GM21528 (cell line): ENCODE results near the gene DNAJC4.

Source experiments
- ATAC-seq: cut with Tn5 transposase; IDR thresholded peaks from one replicate; pipeline ENCODE4 v1.9.1; 2021; ENCODE audit warnings: mild to moderate bottlenecking, moderate library complexity; ENCODE audit not compliant: unreplicated experiment, low FRiP score

Gene DNAJC4

GRCh38 chr11:64255135-64256128 lies 25.1 kb downstream of the DNAJC4 start:
- no peak for ATAC-seq

GRCh38 chr11:64256300-64256699 lies 26.0 kb downstream of the DNAJC4 start:
- ATAC-seq: no peak

GRCh38 chr11:64258356-64258755 lies 28.0 kb downstream of the DNAJC4 start:
- no peak for ATAC-seq

GRCh38 chr11:64258946-64259532 lies 28.7 kb downstream of the DNAJC4 start:
- no peak for ATAC-seq

- ATAC-seq: no peak
These were observed 29.3 kb downstream of the DNAJC4 start for GRCh38 chr11:64259533-64260067.

- ATAC-seq: no peak
These were observed 29.9 kb downstream of the DNAJC4 start for GRCh38 chr11:64260147-64260708.

- no peak for ATAC-seq
These were observed 31.3 kb downstream of the DNAJC4 start for GRCh38 chr11:64261556-64262080.

GRCh38 chr11:64262271-64263002 lies 32.1 kb downstream of the DNAJC4 start:
- no peak for ATAC-seq

GRCh38 chr11:64263021-64263946 lies 32.9 kb downstream of the DNAJC4 start:
- ATAC-seq: no peak

- ATAC-seq: no peak
These were observed 33.6 kb downstream of the DNAJC4 start for GRCh38 chr11:64263947-64264317.

GRCh38 chr11:64264371-64264852 lies 34.1 kb downstream of the DNAJC4 start:
- no peak for ATAC-seq

GRCh38 chr11:64265176-64266160 lies 35.1 kb downstream of the DNAJC4 start:
- ATAC-seq: no peak

GRCh38 chr11:64266339-64266738 lies 36.0 kb downstream of the DNAJC4 start:
- no peak for ATAC-seq

- no peak for ATAC-seq
These were observed 37.0 kb downstream of the DNAJC4 start for GRCh38 chr11:64267207-64267945.

GRCh38 chr11:64268025-64268892 lies 37.9 kb downstream of the DNAJC4 start:
- no peak for ATAC-seq

- ATAC-seq: peak; percentile 13
These were observed 38.7 kb downstream of the DNAJC4 start for GRCh38 chr11:64268893-64269539.
